Left ventricle myocardium superior (tissue), 1 donor: ENCODE data around the gene SSX2IP. TPM values are rescaled to one million over a fixed set of nuclear protein-coding genes. Genes with fewer than 3 reads are reported as not detected.
"Not testable (repeated sequence)": the region's sequence is repeated elsewhere in the genome, so short reads cannot be mapped to it uniquely, and the experiment has no call there.

Source experiments
- ATAC-seq: fragments of 200-7000 bp; cut with Tn5 transposase; one replicate; pipeline ENCODE4 v1.9.1; 2020; ENCODE audit warnings: mild to moderate bottlenecking, moderate library complexity
- DNase-seq: peaks from one replicate; pipeline ENCODE4 v3.0.0-alpha.2; 2020
- intact Hi-C: fragments of 100-400 bp; cut with micrococcal nuclease; formaldehyde crosslinking; loops from one replicate; pipeline ENCODE4 v1.11.0; 2022
- total RNA-seq: library from RNA; stranded (reverse); fragmentation: NEBNext Ultra II Directional; extraction: Animal tissue kit (Norgen Biotek cat#: 25700); gene quantifications from one replicate; pipeline ENCODE4 v1.2.1, GENCODE V29; 2021
- donor health status: DM: no; HTN: yes; CAD: no; lungs with severe emphysema.

SSX2IP gene
- total RNA-seq, 1 donor from 2014 or later = 16.5 TPM

GRCh38 chr1:84686223-84686622, 4.0 kb downstream of the SSX2IP start:
- intact Hi-C loops = no loop called here
- no peak for ATAC-seq

GRCh38 chr1:84683508-84683907, 6.8 kb downstream of the SSX2IP start:
- DNase-seq (no peak), ATAC-seq (no peak)
- intact Hi-C loops = no loop called here

More at GRCh38 chr1:84686223-84686622, 4.0 kb downstream of the SSX2IP start:
- DNase-seq = no peak

GRCh38 chr1:84682047-84682446, 8.2 kb downstream of the SSX2IP start:
- intact Hi-C loops = no loop called here
- no peak for ATAC-seq
- no peak for DNase-seq

GRCh38 chr1:84677415-84678099, 12.7 kb downstream of the SSX2IP start:
- no peak for ATAC-seq
- no peak for DNase-seq
- intact Hi-C loops = no loop called here

- DNase-seq (no peak), ATAC-seq (no peak)
- intact Hi-C loops = no loop called here
Observed at GRCh38 chr1:84675631-84676030, 14.6 kb downstream of the SSX2IP start.

GRCh38 chr1:84675106-84675505, 15.2 kb downstream of the SSX2IP start:
- ATAC-seq (no peak), DNase-seq (no peak)
- intact Hi-C loops = no loop called here

- intact Hi-C loops = no loop called here
- no peak for DNase-seq
Observed at GRCh38 chr1:84674705-84675104, 15.6 kb downstream of the SSX2IP start.

GRCh38 chr1:84674021-84674420, 16.2 kb downstream of the SSX2IP start:
- DNase-seq = no peak
- intact Hi-C loops = no loop called here
- ATAC-seq = no peak

More at GRCh38 chr1:84674705-84675104, 15.6 kb downstream of the SSX2IP start:
- ATAC-seq = no peak

- intact Hi-C loops = no loop called here
- no peak for ATAC-seq
- DNase-seq = no peak
Observed at GRCh38 chr1:84672080-84672854, 18.0 kb downstream of the SSX2IP start.

- intact Hi-C loops = no loop called here
- no peak for ATAC-seq
- no peak for DNase-seq
Observed at GRCh38 chr1:84669831-84670230, 20.4 kb downstream of the SSX2IP start.

GRCh38 chr1:84668185-84668584, 22.1 kb downstream of the SSX2IP start:
- intact Hi-C loops = no loop called here
- ATAC-seq (no peak), DNase-seq (no peak)

GRCh38 chr1:84665703-84666317, 24.5 kb downstream of the SSX2IP start:
- ATAC-seq (no peak), DNase-seq (no peak)
- intact Hi-C loops = no loop called here

- no peak for DNase-seq
- no peak for ATAC-seq
- intact Hi-C loops = no loop called here
Observed at GRCh38 chr1:84653130-84653677, 37.1 kb downstream of the SSX2IP start.

- ATAC-seq = no peak
- intact Hi-C loops = no loop called here
- no peak for DNase-seq
Observed at GRCh38 chr1:84644472-84644871, 45.8 kb downstream of the SSX2IP start.

GRCh38 chr1:84643183-84643582, 47.1 kb downstream of the SSX2IP start:
- DNase-seq = no peak
- intact Hi-C loops = no loop called here

GRCh38 chr1:84642774-84643173, 47.5 kb downstream of the SSX2IP start:
- intact Hi-C loops = no loop called here
- ATAC-seq (peak; percentile 25), DNase-seq (no peak)

More at GRCh38 chr1:84643183-84643582, 47.1 kb downstream of the SSX2IP start:
- no peak for ATAC-seq

GRCh38 chr1:84639731-84640130, 50.5 kb downstream of the SSX2IP start:
- DNase-seq, intact Hi-C loops, ATAC-seq: not testable (repeated sequence)

- DNase-seq (no peak), ATAC-seq (no peak)
- intact Hi-C loops = no loop called here
Observed at GRCh38 chr1:84635429-84635828, 54.8 kb downstream of the SSX2IP start.

GRCh38 chr1:84634536-84635205, 55.6 kb downstream of the SSX2IP start:
- intact Hi-C loops = no loop called here
- no peak for DNase-seq

More at GRCh38 chr1:84634536-84635205, 55.6 kb downstream of the SSX2IP start:
- ATAC-seq = no peak
